WTC11 (cell line): ENCODE measurements around the gene PLCG1. TPM values are rescaled to one million over a fixed set of nuclear protein-coding genes. Genes with fewer than 3 reads are reported as not detected.
A peak's percentile ranks its signal among the peaks of the same experiment; 100 is the strongest.

Experiments
- ATAC-seq: fragments of 200-7000 bp; cut with Tn5 transposase; 2 replicates; pipeline ENCODE4 v1.10.0; 2021; ENCODE audit warnings: mild to moderate bottlenecking, moderate library complexity
- CTCF ChIA-PET: fragments of 300-600 bp; sonication (Branson Sonifier 250); formaldehyde crosslinking; loops from one replicate; lab custom pipeline; 2021; ENCODE audit warnings: antibody characterized with exemption; lab: Charles Lee
- POLR2A ChIA-PET: fragments of 350-600 bp; sonication (Branson Sonifier 250); formaldehyde crosslinking; loops from one replicate; lab custom pipeline; 2021; ENCODE audit warnings: antibody characterized with exemption; lab: Charles Lee
- DNase-seq: peaks from one replicate; pipeline ENCODE4 v3.0.0; 2021; ENCODE audit warnings: low spot score
- H3K27ac Mint-ChIP-seq: 2 replicates; pipeline ENCODE4 v1.8.0; 2021; ENCODE audit warnings: mixed read lengths
- H3K27me3 Mint-ChIP-seq: 2 replicates; pipeline ENCODE4 v1.8.0; 2021; ENCODE audit warnings: low read depth, mild to moderate bottlenecking, moderate library complexity, mixed read lengths
- H3K36me3 Mint-ChIP-seq: 2 replicates; pipeline ENCODE4 v1.8.0; 2021; ENCODE audit warnings: mixed read lengths
- H3K4me1 Mint-ChIP-seq: 2 replicates; pipeline ENCODE4 v1.8.0; 2022; ENCODE audit warnings: mixed read lengths
- H3K4me3 Mint-ChIP-seq: 2 replicates; pipeline ENCODE4 v1.8.0; 2021; ENCODE audit warnings: mild to moderate bottlenecking, moderate library complexity, mixed read lengths
- H3K9me3 Mint-ChIP-seq: 2 replicates; pipeline ENCODE4 v1.8.0; 2021; ENCODE audit warnings: mixed read lengths
- ARID4B ChIP-seq: sonication (generic); formaldehyde crosslinking; IDR thresholded peaks from 2 replicates; pipeline ENCODE4 v1.8.0; 2023; ENCODE audit warnings: missing genetic modification reagents, mild to moderate bottlenecking, borderline replicate concordance
- ATF2 ChIP-seq: sonication (generic); formaldehyde crosslinking; IDR thresholded peaks from 2 replicates; pipeline ENCODE4 v1.8.1; 2022; ENCODE audit warnings: low read depth, missing genetic modification reagents, borderline replicate concordance
- CTCF ChIP-seq: fragments of 200-600 bp; IDR thresholded peaks from 2 replicates; pipeline ENCODE4 v1.8.0; 2022; ENCODE audit warnings: antibody characterized with exemption
- ESRRA ChIP-seq: sonication (generic); formaldehyde crosslinking; IDR thresholded peaks from 2 replicates; pipeline ENCODE4 v1.8.1; 2022; ENCODE audit warnings: mild to moderate bottlenecking, missing genetic modification reagents, borderline replicate concordance
- ETV6 ChIP-seq: sonication (generic); formaldehyde crosslinking; IDR thresholded peaks from 2 replicates; pipeline ENCODE4 v1.8.1; 2022; ENCODE audit warnings: mild to moderate bottlenecking, missing genetic modification reagents
- FOXP4 ChIP-seq: sonication (generic); formaldehyde crosslinking; IDR thresholded peaks from 2 replicates; pipeline ENCODE4 v1.8.0; 2022; ENCODE audit warnings: mild to moderate bottlenecking, missing genetic modification reagents
- KAT7 ChIP-seq: sonication (generic); formaldehyde crosslinking; IDR thresholded peaks from 2 replicates; pipeline ENCODE4 v1.8.1; 2023; ENCODE audit warnings: missing genetic modification reagents, mild to moderate bottlenecking, borderline replicate concordance
- NR3C1 ChIP-seq: sonication (generic); formaldehyde crosslinking; conservative IDR thresholded peaks from 2 replicates; pipeline ENCODE4 v1.8.1; 2023; ENCODE audit warnings: low read depth, mild to moderate bottlenecking, missing genetic modification reagents
- STAT6 ChIP-seq: sonication (generic); formaldehyde crosslinking; conservative IDR thresholded peaks from 2 replicates; pipeline ENCODE4 v1.8.1; 2023; ENCODE audit warnings: mild to moderate bottlenecking, low read depth, missing genetic modification reagents, moderate library complexity
- TCF7 ChIP-seq: sonication (generic); formaldehyde crosslinking; IDR thresholded peaks from 2 replicates; pipeline ENCODE4 v1.8.0; 2022; ENCODE audit warnings: mild to moderate bottlenecking, low read depth, missing genetic modification reagents, moderate library complexity
- ZNF121 ChIP-seq: sonication (generic); formaldehyde crosslinking; IDR thresholded peaks from 2 replicates; pipeline ENCODE4 v1.8.0; 2023; ENCODE audit warnings: missing genetic modification reagents
- ZNF263 ChIP-seq: sonication (generic); formaldehyde crosslinking; IDR thresholded peaks from 2 replicates; pipeline ENCODE4 v1.8.1; 2022; ENCODE audit warnings: low read depth, mild to moderate bottlenecking, moderate library complexity, missing genetic modification reagents
- total RNA-seq: library from RNA; stranded (reverse); gene quantifications from 3 replicates; pipeline ENCODE4 v1.2.3, GENCODE V29; 2021
- TF ChIP-seq, protein P1 (sequence below): sonication (generic); formaldehyde crosslinking; IDR thresholded peaks from 2 replicates; pipeline ENCODE4 v1.8.0; 2022; ENCODE audit warnings: mild to moderate bottlenecking, missing genetic modification reagents
- TF ChIP-seq, protein P2 (sequence below): sonication (generic); formaldehyde crosslinking; IDR thresholded peaks from 2 replicates; pipeline ENCODE4 v1.8.0; 2022; ENCODE audit warnings: missing genetic modification reagents

The PLCG1 gene
- total RNA-seq, 1 experiment from 2014 or later = 201 TPM

- no peaks in the 10 kb centered on the region for H3K4me1 Mint-ChIP-seq
- TF ChIP-seq ATF2 (CRISPR knock-in tag) (no peak), STAT6 (CRISPR knock-in tag) (no peak), FOXP4 (CRISPR knock-in tag) (no peak), ETV6 (no peak), ARID4B (CRISPR knock-in tag) (no peak), ZNF121 (no peak), KAT7 (CRISPR knock-in tag) (no peak)
- TF ChIP-seq, protein P1, sequence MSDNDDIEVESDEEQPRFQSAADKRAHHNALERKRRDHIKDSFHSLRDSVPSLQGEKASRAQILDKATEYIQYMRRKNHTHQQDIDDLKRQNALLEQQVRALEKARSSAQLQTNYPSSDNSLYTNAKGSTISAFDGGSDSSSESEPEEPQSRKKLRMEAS (CRISPR knock-in tag) = no peak
- DNase-seq = no peak
- ChIA-PET CTCF (interaction anchor here (1.0 to 3.6 kb wide), 2 partner anchors 10 to 134 kb away, joined by 3 to 16 read pairs; no protein-coding TSS in a partner anchor), POLR2A (no interaction called here)
- no peak overlapping the region for H3K4me3 Mint-ChIP-seq
- peaks cover 60% of the 10 kb centered on the region for H3K36me3 Mint-ChIP-seq
- H3K27me3 Mint-ChIP-seq = no peaks in the 10 kb centered on the region
- no peak for ATAC-seq
- H3K9me3 Mint-ChIP-seq = peaks cover 3% of the 10 kb centered on the region; the same call in 1 of the 2 replicates
- H3K27ac Mint-ChIP-seq = no peak overlapping the region; the same call in 1 of the 2 replicates
Measured at GRCh38 chr20:41124451-41125094, 12.8 kb upstream of the PLCG1 start.

DNA sequence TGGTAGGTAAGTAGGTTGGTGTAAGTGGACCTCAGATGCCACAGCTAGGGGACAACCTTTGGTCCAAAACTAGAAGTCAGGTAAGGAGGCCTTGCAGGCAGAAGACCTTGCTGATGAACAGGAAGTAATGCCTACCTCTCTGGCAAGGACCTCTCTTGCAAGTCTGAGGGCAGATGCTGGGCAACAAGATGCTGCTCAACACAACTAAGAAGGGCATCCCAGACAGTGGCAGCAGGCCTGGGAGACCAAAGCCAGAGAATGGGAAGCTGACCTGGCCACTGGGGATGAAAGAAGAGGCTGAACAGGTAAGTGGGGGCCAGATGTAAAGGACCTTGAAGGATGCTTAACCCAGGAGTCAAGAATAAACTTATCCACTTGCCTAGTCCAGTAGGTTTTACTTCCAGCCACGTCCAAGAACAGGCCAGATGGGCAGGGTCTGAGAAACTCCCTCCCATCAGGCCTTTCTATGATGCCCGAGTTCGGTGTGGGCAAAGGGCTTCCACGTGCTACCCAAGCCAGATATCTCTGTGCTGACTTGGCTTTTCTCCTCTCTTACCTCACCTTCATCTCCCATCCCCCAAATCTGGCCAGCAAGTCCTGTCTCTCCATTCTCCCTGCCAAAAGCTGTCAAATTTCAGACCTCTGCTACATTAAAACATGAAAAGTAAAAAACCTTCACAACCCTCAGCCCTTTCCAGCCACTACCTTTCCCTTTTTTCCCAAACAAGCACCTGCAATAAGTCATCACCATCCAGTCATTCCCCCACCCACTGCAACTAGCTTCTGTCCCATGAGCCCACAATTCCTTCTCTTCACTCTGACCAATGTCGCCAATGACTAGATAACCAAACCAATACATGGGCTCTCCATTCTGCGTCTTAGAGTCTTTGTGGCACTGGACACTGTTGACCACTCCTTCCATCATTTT is 11.5 kb upstream of the PLCG1 start:
- ATAC-seq = no peak
- no peaks in the 10 kb centered on the region for H3K27me3 Mint-ChIP-seq
- no peak overlapping the region for H3K4me3 Mint-ChIP-seq
- peaks cover 54% of the 10 kb centered on the region for H3K36me3 Mint-ChIP-seq
- TF ChIP-seq NR3C1 (CRISPR knock-in tag) (no peak), CTCF (no peak), TCF7 (CRISPR knock-in tag) (no peak), ZNF263 (CRISPR knock-in tag) (no peak), ESRRA (CRISPR knock-in tag) (no peak)
- TF ChIP-seq, protein P2, sequence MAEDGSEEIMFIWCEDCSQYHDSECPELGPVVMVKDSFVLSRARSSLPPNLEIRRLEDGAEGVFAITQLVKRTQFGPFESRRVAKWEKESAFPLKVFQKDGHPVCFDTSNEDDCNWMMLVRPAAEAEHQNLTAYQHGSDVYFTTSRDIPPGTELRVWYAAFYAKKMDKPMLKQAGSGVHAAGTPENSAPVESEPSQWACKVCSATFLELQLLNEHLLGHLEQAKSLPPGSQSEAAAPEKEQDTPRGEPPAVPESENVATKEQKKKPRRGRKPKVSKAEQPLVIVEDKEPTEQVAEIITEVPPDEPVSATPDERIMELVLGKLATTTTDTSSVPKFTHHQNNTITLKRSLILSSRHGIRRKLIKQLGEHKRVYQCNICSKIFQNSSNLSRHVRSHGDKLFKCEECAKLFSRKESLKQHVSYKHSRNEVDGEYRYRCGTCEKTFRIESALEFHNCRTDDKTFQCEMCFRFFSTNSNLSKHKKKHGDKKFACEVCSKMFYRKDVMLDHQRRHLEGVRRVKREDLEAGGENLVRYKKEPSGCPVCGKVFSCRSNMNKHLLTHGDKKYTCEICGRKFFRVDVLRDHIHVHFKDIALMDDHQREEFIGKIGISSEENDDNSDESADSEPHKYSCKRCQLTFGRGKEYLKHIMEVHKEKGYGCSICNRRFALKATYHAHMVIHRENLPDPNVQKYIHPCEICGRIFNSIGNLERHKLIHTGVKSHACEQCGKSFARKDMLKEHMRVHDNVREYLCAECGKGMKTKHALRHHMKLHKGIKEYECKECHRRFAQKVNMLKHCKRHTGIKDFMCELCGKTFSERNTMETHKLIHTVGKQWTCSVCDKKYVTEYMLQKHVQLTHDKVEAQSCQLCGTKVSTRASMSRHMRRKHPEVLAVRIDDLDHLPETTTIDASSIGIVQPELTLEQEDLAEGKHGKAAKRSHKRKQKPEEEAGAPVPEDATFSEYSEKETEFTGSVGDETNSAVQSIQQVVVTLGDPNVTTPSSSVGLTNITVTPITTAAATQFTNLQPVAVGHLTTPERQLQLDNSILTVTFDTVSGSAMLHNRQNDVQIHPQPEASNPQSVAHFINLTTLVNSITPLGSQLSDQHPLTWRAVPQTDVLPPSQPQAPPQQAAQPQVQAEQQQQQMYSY (CRISPR knock-in tag) = no peak
- TF ChIP-seq, all 79 proteins: peak for 0
- Mint-ChIP-seq H3K27ac (0 out of 2 replicates have a peak overlapping the region, but pooled peaks have one; percentile 2), H3K4me1 (no peaks in the 10 kb centered on the region), H3K9me3 (peaks cover 3% of the 10 kb centered on the region; the same call in 1 of the 2 replicates)
- ChIA-PET CTCF (interaction anchor here (1.0 to 3.6 kb wide), 4 partner anchors 9 to 135 kb away, joined by 3 to 16 read pairs (median 4); no protein-coding TSS in a partner anchor), POLR2A (no interaction called here)
- no peak for DNase-seq
